Gastroesophageal sphincter (tissue), 4 donors: ENCODE measurements around the gene PYDC2. TPM values are rescaled to one million over a fixed set of nuclear protein-coding genes. Genes with fewer than 3 reads are reported as not detected.

Experiments used
- ATAC-seq: fragments of 150-250 bp; one replicate; pipeline ENCODE4 v1.9.1; 2016; ENCODE audit warnings: mild to moderate bottlenecking, moderate library complexity
- H3K27ac ChIP-seq, 4 donors: fragments of 200-600 bp; sonication (generic) in 3 of 4; 1 replicate in 3 of 4; 2 replicates in 1 of 4; pipeline ENCODE4 v1.5.1; 2016 to 2019
- H3K27me3 ChIP-seq: fragments of 200-600 bp; sonication (generic); one replicate; pipeline ENCODE4 v1.5.1; 2019
- H3K36me3 ChIP-seq, 2 donors: fragments of 200-600 bp; sonication (generic); one replicate each; pipeline ENCODE4 v1.5.1; 2019; ENCODE audit warnings: control low read depth in 1 of 2
- H3K4me1 ChIP-seq, 3 donors: fragments of 200-600 bp; sonication (generic); 1 replicate in 2 of 3; 2 replicates in 1 of 3; pipeline ENCODE4 v1.5.1; 2016 to 2019; ENCODE audit warnings: control low read depth in 2 of 3
- H3K4me3 ChIP-seq, 2 donors: fragments of 200-600 bp; sonication (generic); one replicate each; pipeline ENCODE4 v1.5.1; 2019; ENCODE audit warnings: mild to moderate bottlenecking in 1 of 2, moderate library complexity in 1 of 2
- H3K9me3 ChIP-seq, 3 donors: fragments of 200-600 bp; sonication (generic); one replicate each; pipeline ENCODE4 v1.5.1; 2017 to 2019; ENCODE audit warnings: control low read depth in 2 of 3
- CTCF ChIP-seq, 4 experiments: fragments of 200-600 bp in 2 of 4; fragments of 450-650 bp in 2 of 4; sonication (generic) in 1 of 4; IDR thresholded peaks; one replicate each; pipeline ENCODE4 v1.5.1; 2017 to 2019; ENCODE audit warnings: antibody characterized with exemption in 4 of 4, mild to moderate bottlenecking in 2 of 4, moderate library complexity in 2 of 4
- EP300 ChIP-seq: sonication (generic); formaldehyde crosslinking; IDR thresholded peaks from one replicate; pipeline ENCODE4 v1.6.1; 2017; ENCODE audit warnings: antibody characterized with exemption, mild to moderate bottlenecking
- POLR2A ChIP-seq, 2 donors: fragments of 450-650 bp; IDR thresholded peaks; one replicate each; pipeline ENCODE4 v1.6.1; 2017; ENCODE audit warnings: antibody characterized with exemption in 2 of 2, mild to moderate bottlenecking in 2 of 2, moderate library complexity in 1 of 2
- POLR2AphosphoS5 ChIP-seq: sonication (generic); formaldehyde crosslinking; IDR thresholded peaks from one replicate; pipeline ENCODE4 v1.6.1; 2017; ENCODE audit warnings: antibody characterized with exemption
- WGBS, 2 donors: methylation state at CpG; one replicate each; pipeline ENCODE4 v1.1.5; 2018; ENCODE audit warnings: low coverage in 1 of 2; 5-methylcytosine and 5-hydroxymethylcytosine counted together
- total RNA-seq, 4 donors: library from RNA; depleted of rRNA; stranded (reverse); fragments of >200 nt; gene quantifications; one replicate each; pipeline ENCODE4 v1.1.0, GENCODE V29; 2016

PYDC2 gene
- total RNA-seq, 4 donors from 2014 or later: not detected

GRCh38 chr3:191417457-191417729 is 43.6 kb upstream of the PYDC2 start:
- TF ChIP-seq POLR2A (IDR thresholded peaks at IDR 0.05) (no peak), EP300 (no peak), CTCF (IDR thresholded peaks at IDR 0.05) (no peak), POLR2AphosphoS5 (no peak)
- ATAC-seq: no peak
- no peak overlapping the region for H3K27ac ChIP-seq
- H3K36me3 ChIP-seq: no peaks in the 10 kb centered on the region
- WGBS, 2 donors: 58 to 83% methylated on average over 6 of the region's 6 CpGs
- no peak overlapping the region for H3K4me3 ChIP-seq
- H3K9me3 ChIP-seq: no peaks in the 10 kb centered on the region
- H3K27me3 ChIP-seq: no peaks in the 10 kb centered on the region
- no peaks in the 10 kb centered on the region for H3K4me1 ChIP-seq

GRCh38 chr3:191420771-191421170 is 40.2 kb upstream of the PYDC2 start:
- H3K9me3 ChIP-seq: no peaks in the 10 kb centered on the region
- no peaks in the 10 kb centered on the region for H3K27me3 ChIP-seq
- TF ChIP-seq EP300 (no peak), POLR2AphosphoS5 (no peak), POLR2A (IDR thresholded peaks at IDR 0.05) (no peak), CTCF (IDR thresholded peaks at IDR 0.05) (no peak)
- H3K27ac ChIP-seq: no peak overlapping the region
- H3K36me3 ChIP-seq: no peaks in the 10 kb centered on the region
- H3K4me1 ChIP-seq: no peaks in the 10 kb centered on the region
- 83 to 95% methylated on average over 1 to 2 of the region's 2 CpGs for WGBS, 2 donors
- ATAC-seq: no peak
- H3K4me3 ChIP-seq: no peak overlapping the region

- H3K4me3 ChIP-seq: no peak overlapping the region
- no peaks in the 10 kb centered on the region for H3K36me3 ChIP-seq
- H3K27me3 ChIP-seq: no peaks in the 10 kb centered on the region
- no peak for TF ChIP-seq CTCF (IDR thresholded peaks at IDR 0.05)
- H3K4me1 ChIP-seq: no peaks in the 10 kb centered on the region
- H3K9me3 ChIP-seq: no peaks in the 10 kb centered on the region
- H3K27ac ChIP-seq: no peak overlapping the region
- WGBS, 2 donors: 57 to 60% methylated on average over 3 of the region's 3 CpGs
- ATAC-seq: no peak
Measured at GRCh38 chr3:191424881-191425280, 36.1 kb upstream of the PYDC2 start.

GRCh38 chr3:191425322-191425734 is 35.6 kb upstream of the PYDC2 start:
- 82 to 87% methylated on average over 9 to 11 of the region's 11 CpGs for WGBS, 2 donors
- TF ChIP-seq POLR2A (IDR thresholded peaks at IDR 0.05) (no peak), EP300 (no peak)
- Histone ChIP-seq H3K4me3 (no peak overlapping the region), H3K9me3 (no peaks in the 10 kb centered on the region), H3K27me3 (no peaks in the 10 kb centered on the region), H3K36me3 (no peaks in the 10 kb centered on the region), H3K4me1 (no peaks in the 10 kb centered on the region), H3K27ac (no peak overlapping the region)
- no peak for ATAC-seq

- no peaks in the 10 kb centered on the region for H3K27me3 ChIP-seq
- no peaks in the 10 kb centered on the region for H3K4me1 ChIP-seq
- no peaks in the 10 kb centered on the region for H3K36me3 ChIP-seq
- WGBS, 2 donors: 27 to 100% methylated on average over 1 of the region's 1 CpG
- TF ChIP-seq CTCF (IDR thresholded peaks at IDR 0.05) (no peak), POLR2AphosphoS5 (no peak), POLR2A (IDR thresholded peaks at IDR 0.05) (no peak), EP300 (no peak)
- H3K27ac ChIP-seq: no peak overlapping the region
- H3K9me3 ChIP-seq: no peaks in the 10 kb centered on the region
- ATAC-seq: no peak
- H3K4me3 ChIP-seq: no peak overlapping the region
Measured at GRCh38 chr3:191426311-191426710, 34.7 kb upstream of the PYDC2 start.

GRCh38 chr3:191428177-191428576 is 32.8 kb upstream of the PYDC2 start:
- Histone ChIP-seq H3K4me3 (no peak overlapping the region), H3K36me3 (no peaks in the 10 kb centered on the region), H3K27ac (no peak overlapping the region), H3K27me3 (no peaks in the 10 kb centered on the region), H3K4me1 (no peaks in the 10 kb centered on the region), H3K9me3 (no peaks in the 10 kb centered on the region)
- 100% methylated on average over 1 of the region's 1 CpG for WGBS, 2 donors
- ATAC-seq: no peak
- no peak for TF ChIP-seq EP300
- no peak for TF ChIP-seq POLR2AphosphoS5
- TF ChIP-seq POLR2A (IDR thresholded peaks at IDR 0.05): no peak
- no peak for TF ChIP-seq CTCF (IDR thresholded peaks at IDR 0.05)
